Measurements from ENCODE around the gene XG. TPM values are rescaled to one million over a fixed set of nuclear protein-coding genes. Genes with fewer than 3 reads are reported as not detected.

The XG gene
- total and polyA plus RNA-seq, 2 donors (not counting 3 experiments of a cell fraction or from before 2014, with no cell fraction given): 0.10 TPM; not detected in 1

DNA sequence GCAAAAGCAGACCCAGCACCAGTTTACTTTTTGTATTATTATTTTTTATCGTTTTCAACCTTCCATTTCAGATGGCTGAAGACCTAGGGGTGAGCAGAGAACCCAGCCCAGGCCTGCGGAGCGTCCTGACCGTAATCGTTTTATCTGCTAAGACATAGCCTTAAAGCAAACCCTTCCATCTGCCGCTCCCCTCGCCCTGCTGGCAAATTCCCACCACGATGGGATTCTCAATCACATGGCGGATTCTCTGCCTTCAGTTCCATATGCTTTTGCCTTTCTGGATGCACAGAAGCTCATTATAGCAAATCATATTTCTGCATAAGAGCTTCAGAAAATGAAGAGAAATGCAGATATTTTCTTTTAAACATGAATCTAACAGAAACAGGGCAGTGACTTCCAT, 18.6 kb upstream of the XG start:
- CTCF ChIA-PET: no interaction called here
- dilution Hi-C loops (cut with MboI; ENCODE audit: extremely low pct_ligation_motif_present, low sequenced_read_pairs) (no loop called here), intact Hi-C loops (cut with micrococcal nuclease) (no loop called here)
- FAIRE-seq (no peak), DNase-seq (ENCODE audit: low read depth, low spot score) (no peak)
- no peak overlapping the region for H3K27ac ChIP-seq (ENCODE audit: insufficient read depth, low read depth, low read length)
- H2AFZ ChIP-seq (ENCODE audit: low read depth, low read length): no peak overlapping the region
- no peaks in the 10 kb centered on the region for H3K79me2 ChIP-seq (ENCODE audit: control insufficient read depth, insufficient read depth, low read length)
- POLR2A ChIA-PET: no interaction called here
- H3K9me1 ChIP-seq (replicated peaks; ENCODE audit: control insufficient read depth, extremely low read depth, insufficient read depth, low read length): no peaks in the 10 kb centered on the region
- no peak overlapping the region for H3K4me3 ChIP-seq (replicated peaks in 1 of 3; ENCODE audit: insufficient read depth in 1 of 3, low read depth in 1 of 3, low read length in 3 of 3)
- no peaks in the 10 kb centered on the region for H3K9me3 ChIP-seq (replicated peaks; ENCODE audit: control insufficient read depth, insufficient read depth, low read length)
- H3K9ac ChIP-seq (replicated peaks; ENCODE audit: extremely low read depth, insufficient read depth, low read length): no peak overlapping the region
- H3K4me1 ChIP-seq (ENCODE audit: control insufficient read depth, extremely low read depth, insufficient read depth, low read length): no peaks in the 10 kb centered on the region
- BruUV-seq (replicated peaks): no TSS peak
- H4K20me1 ChIP-seq (replicated peaks; ENCODE audit: control insufficient read depth, extremely low read depth, insufficient read depth, low read length): no peaks in the 10 kb centered on the region
- no peaks in the 10 kb centered on the region for H3K27me3 ChIP-seq (ENCODE audit: control insufficient read depth in 2 of 2, insufficient read depth in 2 of 2, low read length in 2 of 2)
- peaks cover 12 to 24% of the 10 kb centered on the region in 2 experiments for H3K36me3 ChIP-seq (ENCODE audit: control insufficient read depth in 2 of 2, extremely low read depth in 1 of 2, insufficient read depth in 2 of 2, low read length in 2 of 2)
- no peak for TF ChIP-seq GATA2 (IDR thresholded peaks at IDR 0.05; ENCODE audit: insufficient read depth, insufficient read length, low read depth, low read length)
- H3K4me2 ChIP-seq (ENCODE audit: insufficient read depth, low read length): no peak overlapping the region

DNA sequence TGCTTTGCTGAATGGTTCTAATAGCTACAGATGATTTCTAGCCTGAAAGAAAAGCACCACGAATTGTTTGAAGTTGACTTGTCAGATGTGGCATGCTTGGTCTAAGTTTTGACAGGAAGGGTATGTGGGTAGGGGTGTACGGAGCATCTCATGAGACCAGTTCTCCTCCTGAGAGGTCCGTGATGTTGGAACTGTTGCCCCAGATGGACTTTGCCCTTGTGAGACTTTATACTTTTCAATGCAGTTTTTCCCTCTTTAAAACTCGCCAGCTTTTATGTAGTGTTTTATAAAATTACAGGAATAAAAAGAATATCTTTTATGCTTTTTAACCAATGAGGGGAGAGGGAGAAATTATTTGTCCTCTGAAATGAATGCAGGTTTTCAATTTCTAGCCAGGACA, 16.6 kb upstream of the XG start:
- ChIA-PET POLR2A (no interaction called here), CTCF (no interaction called here)
- H4K20me1 ChIP-seq (replicated peaks; ENCODE audit: control insufficient read depth, extremely low read depth, insufficient read depth, low read length): no peaks in the 10 kb centered on the region
- no peaks in the 10 kb centered on the region for H3K4me1 ChIP-seq (ENCODE audit: control insufficient read depth, extremely low read depth, insufficient read depth, low read length)
- intact Hi-C loops (cut with micrococcal nuclease): no loop called here
- FAIRE-seq: peak; percentile 37
- no peak overlapping the region for H3K9ac ChIP-seq (replicated peaks; ENCODE audit: extremely low read depth, insufficient read depth, low read length)
- no peaks in the 10 kb centered on the region for H3K79me2 ChIP-seq (ENCODE audit: control insufficient read depth, insufficient read depth, low read length)
- no peak for DNase-seq (ENCODE audit: low read depth, low spot score)
- no peak overlapping the region for H3K4me2 ChIP-seq (ENCODE audit: insufficient read depth, low read length)
- no peak overlapping the region for H3K27ac ChIP-seq (ENCODE audit: insufficient read depth, low read depth, low read length)
- TF ChIP-seq, protein P1, sequence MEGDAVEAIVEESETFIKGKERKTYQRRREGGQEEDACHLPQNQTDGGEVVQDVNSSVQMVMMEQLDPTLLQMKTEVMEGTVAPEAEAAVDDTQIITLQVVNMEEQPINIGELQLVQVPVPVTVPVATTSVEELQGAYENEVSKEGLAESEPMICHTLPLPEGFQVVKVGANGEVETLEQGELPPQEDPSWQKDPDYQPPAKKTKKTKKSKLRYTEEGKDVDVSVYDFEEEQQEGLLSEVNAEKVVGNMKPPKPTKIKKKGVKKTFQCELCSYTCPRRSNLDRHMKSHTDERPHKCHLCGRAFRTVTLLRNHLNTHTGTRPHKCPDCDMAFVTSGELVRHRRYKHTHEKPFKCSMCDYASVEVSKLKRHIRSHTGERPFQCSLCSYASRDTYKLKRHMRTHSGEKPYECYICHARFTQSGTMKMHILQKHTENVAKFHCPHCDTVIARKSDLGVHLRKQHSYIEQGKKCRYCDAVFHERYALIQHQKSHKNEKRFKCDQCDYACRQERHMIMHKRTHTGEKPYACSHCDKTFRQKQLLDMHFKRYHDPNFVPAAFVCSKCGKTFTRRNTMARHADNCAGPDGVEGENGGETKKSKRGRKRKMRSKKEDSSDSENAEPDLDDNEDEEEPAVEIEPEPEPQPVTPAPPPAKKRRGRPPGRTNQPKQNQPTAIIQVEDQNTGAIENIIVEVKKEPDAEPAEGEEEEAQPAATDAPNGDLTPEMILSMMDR (IDR thresholded peaks at IDR 0.05; ENCODE audit: extremely low read depth in 1 of 2, insufficient read depth in 1 of 2, low read depth in 1 of 2, low read length in 2 of 2): no peak
- TF ChIP-seq, protein P2, sequence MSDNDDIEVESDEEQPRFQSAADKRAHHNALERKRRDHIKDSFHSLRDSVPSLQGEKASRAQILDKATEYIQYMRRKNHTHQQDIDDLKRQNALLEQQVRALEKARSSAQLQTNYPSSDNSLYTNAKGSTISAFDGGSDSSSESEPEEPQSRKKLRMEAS (IDR thresholded peaks at IDR 0.05; ENCODE audit: insufficient read depth, insufficient read length): no peak
- no peak for TF ChIP-seq GATA2 (IDR thresholded peaks at IDR 0.05; ENCODE audit: insufficient read depth, insufficient read length, low read depth, low read length)
- TF ChIP-seq POLR2A (IDR thresholded peaks at IDR 0.05; ENCODE audit: low read depth, low read length): no peak
- TF ChIP-seq FOS (IDR thresholded peaks at IDR 0.05; ENCODE audit: borderline replicate concordance, insufficient read depth, low read length): no peak
- TF ChIP-seq EZH2 (IDR thresholded peaks at IDR 0.05; ENCODE audit: borderline replicate concordance, low read depth, low read length, severe bottlenecking): no peak
- no peak for TF ChIP-seq MYC (IDR thresholded peaks at IDR 0.05; ENCODE audit: low read depth, low read length)
- TF ChIP-seq POLR2AphosphoS5 (IDR thresholded peaks at IDR 0.05; ENCODE audit: insufficient read depth, low read depth, low read length): no peak
- no peak for TF ChIP-seq JUN (IDR thresholded peaks at IDR 0.05; ENCODE audit: borderline replicate concordance, insufficient read depth, insufficient read length, low read depth)
- no peaks in the 10 kb centered on the region for H3K9me3 ChIP-seq (replicated peaks; ENCODE audit: control insufficient read depth, insufficient read depth, low read length)
- H3K9me1 ChIP-seq (replicated peaks; ENCODE audit: control insufficient read depth, extremely low read depth, insufficient read depth, low read length): no peaks in the 10 kb centered on the region
- H3K27me3 ChIP-seq (ENCODE audit: control insufficient read depth in 2 of 2, insufficient read depth in 2 of 2, low read length in 2 of 2): no peaks in the 10 kb centered on the region
- no TSS peak for BruUV-seq (replicated peaks)
- H2AFZ ChIP-seq (ENCODE audit: low read depth, low read length): no peak overlapping the region
- dilution Hi-C loops (cut with MboI; ENCODE audit: extremely low pct_ligation_motif_present, low sequenced_read_pairs): no loop called here
- no peak overlapping the region for H3K4me3 ChIP-seq (replicated peaks in 1 of 3; ENCODE audit: insufficient read depth in 1 of 3, low read depth in 1 of 3, low read length in 3 of 3)
- H3K36me3 ChIP-seq (ENCODE audit: control insufficient read depth in 2 of 2, extremely low read depth in 1 of 2, insufficient read depth in 2 of 2, low read length in 2 of 2): peaks cover 15 to 21% of the 10 kb centered on the region in 2 experiments
